ENCODE data around the gene MYO9B. TPM values are rescaled to one million over a fixed set of nuclear protein-coding genes. Genes with fewer than 3 reads are reported as not detected.

Gene MYO9B
- total and polyA plus RNA-seq, 2 of the 13 experiments (the other 11 are each of a cell fraction or from before 2014, with no cell fraction given): 18.0 to 18.3 TPM

DNA sequence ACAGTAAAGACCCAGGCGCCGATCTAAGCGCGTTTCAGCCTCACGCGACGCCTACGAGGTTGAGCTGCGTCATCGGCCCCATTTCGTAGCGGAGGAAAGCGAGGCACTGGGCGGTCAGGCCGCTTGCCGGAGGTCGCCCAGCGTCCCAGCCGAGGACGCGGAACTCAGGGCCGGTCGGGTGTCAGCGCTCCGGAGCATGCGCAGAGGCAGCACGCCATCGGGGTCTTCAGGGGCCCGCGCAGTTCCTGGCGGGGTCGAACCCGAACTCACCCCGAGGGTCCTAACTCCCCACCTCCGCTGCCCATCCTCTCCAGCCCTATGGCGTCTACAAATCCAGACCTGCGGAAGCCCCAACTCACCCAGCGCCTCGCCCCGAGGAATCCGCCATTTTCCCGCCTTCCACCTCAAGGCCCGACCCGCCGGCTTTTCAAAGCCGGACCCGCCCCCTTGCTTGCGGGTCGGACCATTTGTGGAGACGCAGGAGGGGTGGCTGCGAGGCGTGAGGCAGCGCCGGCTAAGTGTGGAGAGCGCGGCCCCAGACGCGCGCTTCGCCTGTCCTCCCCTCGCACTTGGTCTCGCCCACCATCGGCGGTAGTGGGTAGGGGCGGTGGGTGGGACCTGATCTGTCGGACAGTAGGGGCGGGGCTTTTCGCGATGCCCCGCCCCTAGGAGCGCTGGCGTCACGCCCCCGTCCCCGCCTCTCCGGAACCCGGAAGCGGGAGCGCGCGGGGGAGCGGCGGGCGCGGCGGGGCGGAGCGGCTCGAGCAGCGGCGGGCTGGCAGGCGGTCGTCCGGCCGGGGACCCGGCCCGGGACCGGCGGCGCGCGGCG lies at the start of gene MYO9B, which contains the start of gene HAUS8 (continued):
- TF ChIP-seq, protein P1, sequence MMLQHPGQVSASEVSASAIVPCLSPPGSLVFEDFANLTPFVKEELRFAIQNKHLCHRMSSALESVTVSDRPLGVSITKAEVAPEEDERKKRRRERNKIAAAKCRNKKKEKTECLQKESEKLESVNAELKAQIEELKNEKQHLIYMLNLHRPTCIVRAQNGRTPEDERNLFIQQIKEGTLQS (CRISPR knock-in tag; IDR thresholded peaks at IDR 0.05): peak; percentile 12; the same call in 1 of the 2 replicates
- no peak for TF ChIP-seq BRCA1 (CRISPR knock-in tag; IDR thresholded peaks at IDR 0.05)
- peak; percentile 44; the same call in 1 of the 2 replicates for TF ChIP-seq ZNF792 (CRISPR knock-in tag; IDR thresholded peaks at IDR 0.05)
- TF ChIP-seq ZC3H4 (CRISPR knock-in tag; IDR thresholded peaks at IDR 0.05; ENCODE audit: borderline replicate concordance): no peak
- 0 out of 2 replicates have a peak, but pooled peaks have one; percentile 42 for TF ChIP-seq ZNF224 (CRISPR knock-in tag; IDR thresholded peaks at IDR 0.05)
- TF ChIP-seq NFYC (CRISPR knock-in tag; IDR thresholded peaks at IDR 0.05): no peak
- 0 out of 2 replicates have a peak, but pooled peaks have one; percentile 20 for TF ChIP-seq ZNF256 (CRISPR knock-in tag; conservative IDR thresholded peaks at IDR 0.05)
- TF ChIP-seq, protein P2, sequence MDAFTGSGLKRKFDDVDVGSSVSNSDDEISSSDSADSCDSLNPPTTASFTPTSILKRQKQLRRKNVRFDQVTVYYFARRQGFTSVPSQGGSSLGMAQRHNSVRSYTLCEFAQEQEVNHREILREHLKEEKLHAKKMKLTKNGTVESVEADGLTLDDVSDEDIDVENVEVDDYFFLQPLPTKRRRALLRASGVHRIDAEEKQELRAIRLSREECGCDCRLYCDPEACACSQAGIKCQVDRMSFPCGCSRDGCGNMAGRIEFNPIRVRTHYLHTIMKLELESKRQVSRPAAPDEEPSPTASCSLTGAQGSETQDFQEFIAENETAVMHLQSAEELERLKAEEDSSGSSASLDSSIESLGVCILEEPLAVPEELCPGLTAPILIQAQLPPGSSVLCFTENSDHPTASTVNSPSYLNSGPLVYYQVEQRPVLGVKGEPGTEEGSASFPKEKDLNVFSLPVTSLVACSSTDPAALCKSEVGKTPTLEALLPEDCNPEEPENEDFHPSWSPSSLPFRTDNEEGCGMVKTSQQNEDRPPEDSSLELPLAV (CRISPR knock-in tag; conservative IDR thresholded peaks at IDR 0.05; ENCODE audit: low read depth): no peak; the same call in 1 of the 2 replicates
- TF ChIP-seq HES4 (CRISPR knock-in tag; IDR thresholded peaks at IDR 0.05; ENCODE audit: borderline replicate concordance): 0 out of 2 replicates have a peak, but pooled peaks have one; percentile 11
- peak; percentile 72 for TF ChIP-seq RBM39 (IDR thresholded peaks at IDR 0.05; ENCODE audit: low read depth, low read length, poor library complexity, severe bottlenecking)
- TF ChIP-seq ZIK1 (CRISPR knock-in tag; IDR thresholded peaks at IDR 0.05; ENCODE audit: borderline replicate concordance, low read depth): peak; percentile 67; the same call in 1 of the 2 replicates
- TF ChIP-seq TOPORS (CRISPR knock-in tag; IDR thresholded peaks at IDR 0.05): peak; percentile 64; the same call in 1 of the 2 replicates
- TF ChIP-seq SMARCE1 (IDR thresholded peaks at IDR 0.05; ENCODE audit: borderline replicate concordance): no peak
- no peak for TF ChIP-seq NAIF1 (CRISPR knock-in tag; IDR thresholded peaks at IDR 0.05; ENCODE audit: borderline replicate concordance)
- TF ChIP-seq, protein P3, sequence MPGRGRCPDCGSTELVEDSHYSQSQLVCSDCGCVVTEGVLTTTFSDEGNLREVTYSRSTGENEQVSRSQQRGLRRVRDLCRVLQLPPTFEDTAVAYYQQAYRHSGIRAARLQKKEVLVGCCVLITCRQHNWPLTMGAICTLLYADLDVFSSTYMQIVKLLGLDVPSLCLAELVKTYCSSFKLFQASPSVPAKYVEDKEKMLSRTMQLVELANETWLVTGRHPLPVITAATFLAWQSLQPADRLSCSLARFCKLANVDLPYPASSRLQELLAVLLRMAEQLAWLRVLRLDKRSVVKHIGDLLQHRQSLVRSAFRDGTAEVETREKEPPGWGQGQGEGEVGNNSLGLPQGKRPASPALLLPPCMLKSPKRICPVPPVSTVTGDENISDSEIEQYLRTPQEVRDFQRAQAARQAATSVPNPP (CRISPR knock-in tag; IDR thresholded peaks at IDR 0.05): 0 out of 2 replicates have a peak, but pooled peaks have one; percentile 24
- 0 out of 2 replicates have a peak, but pooled peaks have one; percentile 26 for TF ChIP-seq KDM1A (CRISPR knock-in tag; IDR thresholded peaks at IDR 0.05)
- peak; percentile 70 for TF ChIP-seq ISL2 (CRISPR knock-in tag; IDR thresholded peaks at IDR 0.05)
- no peak for TF ChIP-seq ZNF703 (CRISPR knock-in tag; IDR thresholded peaks at IDR 0.05; ENCODE audit: borderline replicate concordance)
- 0 out of 2 replicates have a peak, but pooled peaks have one; percentile 44 for TF ChIP-seq HNRNPUL1 (IDR thresholded peaks at IDR 0.05; ENCODE audit: low read depth, low read length)
- TF ChIP-seq IRF2 (CRISPR knock-in tag; IDR thresholded peaks at IDR 0.05): peak; percentile 68
- TF ChIP-seq, protein P4, sequence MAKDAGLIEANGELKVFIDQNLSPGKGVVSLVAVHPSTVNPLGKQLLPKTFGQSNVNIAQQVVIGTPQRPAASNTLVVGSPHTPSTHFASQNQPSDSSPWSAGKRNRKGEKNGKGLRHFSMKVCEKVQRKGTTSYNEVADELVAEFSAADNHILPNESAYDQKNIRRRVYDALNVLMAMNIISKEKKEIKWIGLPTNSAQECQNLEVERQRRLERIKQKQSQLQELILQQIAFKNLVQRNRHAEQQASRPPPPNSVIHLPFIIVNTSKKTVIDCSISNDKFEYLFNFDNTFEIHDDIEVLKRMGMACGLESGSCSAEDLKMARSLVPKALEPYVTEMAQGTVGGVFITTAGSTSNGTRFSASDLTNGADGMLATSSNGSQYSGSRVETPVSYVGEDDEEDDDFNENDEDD (CRISPR knock-in tag; IDR thresholded peaks at IDR 0.05; ENCODE audit: borderline replicate concordance): peak; percentile 98
- TF ChIP-seq ZNF20 (CRISPR knock-in tag; IDR thresholded peaks at IDR 0.05): no peak
- TF ChIP-seq ZNF788 (CRISPR knock-in tag; IDR thresholded peaks at IDR 0.05; ENCODE audit: borderline replicate concordance): peak; percentile 76; the same call in 1 of the 2 replicates
- TF ChIP-seq MAFG (CRISPR knock-in tag; IDR thresholded peaks at IDR 0.05): no peak
